Gastrocnemius medialis (tissue), 4 donors: ENCODE results near the gene CEP78. TPM values are rescaled to one million over a fixed set of nuclear protein-coding genes. Genes with fewer than 3 reads are reported as not detected.
"Not testable (repeated sequence)": the region's sequence is repeated elsewhere in the genome, so short reads cannot be mapped to it uniquely, and the experiment has no call there.

ENCODE experiments used
- ATAC-seq, 2 donors: fragments of 150-250 bp; one replicate each; pipeline ENCODE4 v1.9.1; 2016
- DNase-seq, 2 donors: peaks; one replicate each; pipeline ENCODE4 v3.0.0-alpha.2; 2019
- H3K27ac ChIP-seq, 4 donors: fragments of 200-600 bp; sonication (generic); 1 replicate in 1 of 4; 2 replicates in 3 of 4; pipeline ENCODE4 v1.5.1; 2016 to 2018; ENCODE audit warnings: mild to moderate bottlenecking in 2 of 4, moderate library complexity in 1 of 4
- H3K27me3 ChIP-seq, 3 donors: fragments of 200-600 bp; sonication (generic) in 2 of 3; 1 replicate in 1 of 3; 2 replicates in 2 of 3; pipeline versions ENCODE4 v1.5.1 to v1.6.0; 2016 to 2019; ENCODE audit warnings: mild to moderate bottlenecking in 1 of 3, moderate library complexity in 1 of 3
- H3K36me3 ChIP-seq, 2 donors: fragments of 200-600 bp; sonication (generic) in 1 of 2; one replicate each; pipeline ENCODE4 v1.5.1; 2017 to 2018
- H3K4me1 ChIP-seq, 2 donors: fragments of 200-600 bp; sonication (generic) in 1 of 2; one replicate each; pipeline ENCODE4 v1.5.1; 2016 to 2017; ENCODE audit warnings: mild to moderate bottlenecking in 2 of 2
- H3K4me3 ChIP-seq, 4 donors: fragments of 200-600 bp; sonication (generic) in 3 of 4; 1 replicate in 1 of 4; 2 replicates in 3 of 4; pipeline ENCODE4 v1.5.1; 2016 to 2019; ENCODE audit warnings: mild to moderate bottlenecking in 2 of 4
- H3K9me3 ChIP-seq, 3 donors: fragments of 200-600 bp; sonication (generic) in 2 of 3; 1 replicate in 1 of 3; 2 replicates in 2 of 3; pipeline ENCODE4 v1.5.1; 2016 to 2019
- CTCF ChIP-seq, 5 experiments: fragments of 450-650 bp in 3 of 5; fragments of 200-600 bp in 2 of 5; sonication (generic) in 2 of 5; IDR thresholded peaks in 4 of 5; conservative IDR thresholded peaks in 1 of 5; 1 replicate in 4 of 5; 2 replicates in 1 of 5; pipeline ENCODE4 v1.5.1; 2016 to 2019; ENCODE audit warnings: antibody characterized with exemption in 5 of 5, mild to moderate bottlenecking in 3 of 5, moderate library complexity in 3 of 5
- POLR2A ChIP-seq, 2 donors: fragments of 450-650 bp; IDR thresholded peaks; one replicate each; pipeline ENCODE4 v1.6.1; 2017; ENCODE audit warnings: antibody characterized with exemption in 2 of 2, mild to moderate bottlenecking in 2 of 2, moderate library complexity in 2 of 2
- in situ Hi-C, 4 donors: fragments of 200-750 bp; cut with MboI; loops; one replicate each; pipeline versions ENCODE4 v1.15.0 to v1.8.0; 2017; ENCODE audit warnings: low sequenced_read_pairs in 4 of 4
- intact Hi-C: fragments of 100-400 bp; cut with DNase I; formaldehyde crosslinking; loops from one replicate; pipeline ENCODE4 v1.15.1; 2023; ENCODE audit warnings: low total_unique reads
- total RNA-seq, 4 donors: library from RNA; depleted of rRNA; stranded (reverse); fragments of >200 nt; gene quantifications; one replicate each; pipeline versions ENCODE4 v1.1.0 to v1.2.3, GENCODE V29; 2016

The CEP78 gene
- total RNA-seq, 4 donors from 2014 or later = 2.1 to 2.8 (median 2.5) TPM

GRCh38 chr9:78214492-78214891 lies 21.4 kb upstream of the CEP78 start:
- intact Hi-C loops = no loop called here
- Histone ChIP-seq H3K27me3 (no peaks in the 10 kb centered on the region), H3K36me3 (no peaks in the 10 kb centered on the region), H3K9me3 (no peaks in the 10 kb centered on the region), H3K4me1 (no peaks in the 10 kb centered on the region), H3K4me3 (no peak overlapping the region), H3K27ac (no peak overlapping the region)
- DNase-seq = no peak
- in situ Hi-C loops = no loop called here
- no peak for ATAC-seq
- no peak for TF ChIP-seq POLR2A (IDR thresholded peaks at IDR 0.05)
- no peak for TF ChIP-seq CTCF (IDR thresholded peaks at IDR 0.05 in 4 of 5, conservative IDR thresholded peaks at IDR 0.05 in 1 of 5)

GRCh38 chr9:78215706-78216105 lies 20.2 kb upstream of the CEP78 start:
- no peaks in the 10 kb centered on the region for H3K4me1 ChIP-seq
- no peak overlapping the region for H3K27ac ChIP-seq
- H3K36me3 ChIP-seq = no peaks in the 10 kb centered on the region
- H3K27me3 ChIP-seq = no peaks in the 10 kb centered on the region
- in situ Hi-C loops (no loop called here), intact Hi-C loops (no loop called here)
- no peaks in the 10 kb centered on the region for H3K9me3 ChIP-seq
- ATAC-seq (no peak), DNase-seq (no peak)
- no peak overlapping the region for H3K4me3 ChIP-seq
- TF ChIP-seq POLR2A (IDR thresholded peaks at IDR 0.05) (no peak), CTCF (IDR thresholded peaks at IDR 0.05 in 4 of 5, conservative IDR thresholded peaks at IDR 0.05 in 1 of 5) (no peak)

- in situ Hi-C loops (no loop called here), intact Hi-C loops (no loop called here)
- Histone ChIP-seq H3K27me3 (no peaks in the 10 kb centered on the region), H3K36me3 (no peaks in the 10 kb centered on the region), H3K27ac (no peak overlapping the region), H3K4me1 (no peaks in the 10 kb centered on the region), H3K4me3 (no peak overlapping the region), H3K9me3 (no peaks in the 10 kb centered on the region)
- no peak for DNase-seq
- no peak for TF ChIP-seq CTCF (IDR thresholded peaks at IDR 0.05 in 4 of 5, conservative IDR thresholded peaks at IDR 0.05 in 1 of 5)
- no peak for TF ChIP-seq POLR2A (IDR thresholded peaks at IDR 0.05)
- no peak for ATAC-seq
These were observed 17.0 kb upstream of the CEP78 start for GRCh38 chr9:78218890-78219289.

GRCh38 chr9:78221425-78221824 lies 14.4 kb upstream of the CEP78 start:
- Histone ChIP-seq H3K4me3 (no peak overlapping the region), H3K36me3 (no peaks in the 10 kb centered on the region), H3K27me3 (no peaks in the 10 kb centered on the region), H3K4me1 (no peaks in the 10 kb centered on the region), H3K27ac (no peak overlapping the region), H3K9me3 (no peaks in the 10 kb centered on the region)
- in situ Hi-C loops = no loop called here
- TF ChIP-seq POLR2A (IDR thresholded peaks at IDR 0.05) (no peak), CTCF (IDR thresholded peaks at IDR 0.05 in 4 of 5, conservative IDR thresholded peaks at IDR 0.05 in 1 of 5) (no peak)
- intact Hi-C loops = no loop called here
- ATAC-seq (no peak), DNase-seq (no peak)

GRCh38 chr9:78221841-78222240 lies 14.0 kb upstream of the CEP78 start:
- ATAC-seq, intact Hi-C loops, H3K27me3 ChIP-seq, H3K27ac ChIP-seq, H3K9me3 ChIP-seq, H3K4me1 ChIP-seq, H3K36me3 ChIP-seq, DNase-seq, H3K4me3 ChIP-seq, in situ Hi-C loops: not testable (repeated sequence)
